Measurements from ENCODE around the gene TBC1D5.
"Not testable (repeated sequence)": the region's sequence is repeated elsewhere in the genome, so short reads cannot be mapped to it uniquely, and the experiment has no call there.

Gene TBC1D5

GRCh38 chr3:17742102-17742879, at the start of gene TBC1D5:
TSS of gene TBC1D5 (minus strand) at chr3:17742631. CDS start at chr3:17508570, 234,061 bp downstream.
- DNase-seq (ENCODE audit: low read depth), result peak; percentile 84

- DNase-seq (ENCODE audit: low read depth), result no peak
These were observed 41.0 kb upstream of the TBC1D5 start for GRCh38 chr3:17783426-17783825.

GRCh38 chr3:17782751-17783150, 40.3 kb upstream of the TBC1D5 start:
- DNase-seq (ENCODE audit: low read depth), result no peak

- DNase-seq (ENCODE audit: low read depth), result not testable (repeated sequence)
These were observed 37.9 kb upstream of the TBC1D5 start for GRCh38 chr3:17780369-17780768.

GRCh38 chr3:17779304-17780250, 37.1 kb upstream of the TBC1D5 start:
- DNase-seq (ENCODE audit: low read depth), result not testable (repeated sequence)

- not testable (repeated sequence) for DNase-seq (ENCODE audit: low read depth)
These were observed 34.9 kb upstream of the TBC1D5 start for GRCh38 chr3:17777326-17777725.

GRCh38 chr3:17775073-17775472, 32.6 kb upstream of the TBC1D5 start:
- DNase-seq (ENCODE audit: low read depth), result no peak

- DNase-seq (ENCODE audit: low read depth), result peak; percentile 10
These were observed 31.9 kb upstream of the TBC1D5 start for GRCh38 chr3:17774180-17774910.

- no peak for DNase-seq (ENCODE audit: low read depth)
These were observed 30.1 kb upstream of the TBC1D5 start for GRCh38 chr3:17772556-17772955.

- no peak for DNase-seq (ENCODE audit: low read depth)
These were observed 29.0 kb upstream of the TBC1D5 start for GRCh38 chr3:17771177-17772017.

- DNase-seq (ENCODE audit: low read depth), result no peak
These were observed 28.3 kb upstream of the TBC1D5 start for GRCh38 chr3:17770682-17771081.

- no peak for DNase-seq (ENCODE audit: low read depth)
These were observed 23.5 kb upstream of the TBC1D5 start for GRCh38 chr3:17765819-17766472.

GRCh38 chr3:17761563-17761962, 19.1 kb upstream of the TBC1D5 start:
- no peak for DNase-seq (ENCODE audit: low read depth)

GRCh38 chr3:17759901-17760300, 17.5 kb upstream of the TBC1D5 start:
- DNase-seq (ENCODE audit: low read depth), result no peak

- no peak for DNase-seq (ENCODE audit: low read depth)
These were observed 13.4 kb upstream of the TBC1D5 start for GRCh38 chr3:17755836-17756235.

- no peak for DNase-seq (ENCODE audit: low read depth)
These were observed 11.2 kb upstream of the TBC1D5 start for GRCh38 chr3:17753632-17753992.

- DNase-seq (ENCODE audit: low read depth), result no peak
These were observed 10.6 kb upstream of the TBC1D5 start for GRCh38 chr3:17752876-17753631.

GRCh38 chr3:17752436-17752835, 10.0 kb upstream of the TBC1D5 start:
- DNase-seq (ENCODE audit: low read depth), result no peak

- no peak for DNase-seq (ENCODE audit: low read depth)
These were observed 7.4 kb upstream of the TBC1D5 start for GRCh38 chr3:17749705-17750293.

GRCh38 chr3:17749281-17749680, 6.8 kb upstream of the TBC1D5 start:
- no peak for DNase-seq (ENCODE audit: low read depth)
